Endothelial cell (in vitro differentiated cells): Measurements from ENCODE around the gene NELL1. TPM values are rescaled to one million over a fixed set of nuclear protein-coding genes. Genes with fewer than 3 reads are reported as not detected.

Source experiments
- DNase-seq: peaks from one replicate; pipeline ENCODE4 v3.0.0; 2021; ENCODE audit warnings: low spot score
- H3K27ac Mint-ChIP-seq: one replicate; pipeline ENCODE4 v1.8.0; 2021; ENCODE audit warnings: mixed read lengths, inconsistent platforms; ENCODE audit not compliant: unreplicated experiment
- H3K27me3 Mint-ChIP-seq: one replicate; pipeline ENCODE4 v1.8.0; 2021; ENCODE audit warnings: mild to moderate bottlenecking, moderate library complexity, mixed read lengths, inconsistent platforms; ENCODE audit not compliant: unreplicated experiment
- H3K36me3 Mint-ChIP-seq: one replicate; pipeline ENCODE4 v1.8.0; 2021; ENCODE audit warnings: mild to moderate bottlenecking, low read depth, mixed read lengths, inconsistent platforms; ENCODE audit not compliant: unreplicated experiment
- H3K4me1 Mint-ChIP-seq: one replicate; pipeline ENCODE4 v1.8.0; 2021; ENCODE audit warnings: mild to moderate bottlenecking, mixed read lengths, inconsistent platforms; ENCODE audit not compliant: unreplicated experiment
- H3K4me3 Mint-ChIP-seq: one replicate; pipeline ENCODE4 v1.8.0; 2021; ENCODE audit warnings: mild to moderate bottlenecking, mixed read lengths, inconsistent platforms; ENCODE audit not compliant: unreplicated experiment
- H3K9me3 Mint-ChIP-seq: one replicate; pipeline ENCODE4 v1.8.0; 2021; ENCODE audit warnings: mixed read lengths, inconsistent platforms; ENCODE audit not compliant: unreplicated experiment
- total RNA-seq: library from RNA; stranded (reverse); fragmentation: NEBNext Ultra II Directional; extraction: Animal tissue kit (Norgen Biotek cat#: 25700); gene quantifications from one replicate; pipeline ENCODE4 v1.2.1, GENCODE V29; 2021; ENCODE audit not compliant: unreplicated experiment
- TF ChIP-seq, protein P1 (sequence below): fragments of 200-600 bp; sonication (generic); IDR thresholded peaks from one replicate; pipeline ENCODE4 v1.5.0; 2021; ENCODE audit warnings: antibody characterized with exemption; ENCODE audit not compliant: unreplicated experiment

NELL1 gene
- total RNA-seq, 1 donor from 2014 or later = 0.26 TPM

GRCh38 chr11:20865161-20865560 lies 195.8 kb downstream of the NELL1 start:
- Mint-ChIP-seq H3K4me1 (no peaks in the 10 kb centered on the region), H3K27ac (no peak overlapping the region), H3K9me3 (no peaks in the 10 kb centered on the region), H3K4me3 (no peak overlapping the region), H3K27me3 (peaks cover 3% of the 10 kb centered on the region), H3K36me3 (no peaks in the 10 kb centered on the region)
- TF ChIP-seq, protein P1, sequence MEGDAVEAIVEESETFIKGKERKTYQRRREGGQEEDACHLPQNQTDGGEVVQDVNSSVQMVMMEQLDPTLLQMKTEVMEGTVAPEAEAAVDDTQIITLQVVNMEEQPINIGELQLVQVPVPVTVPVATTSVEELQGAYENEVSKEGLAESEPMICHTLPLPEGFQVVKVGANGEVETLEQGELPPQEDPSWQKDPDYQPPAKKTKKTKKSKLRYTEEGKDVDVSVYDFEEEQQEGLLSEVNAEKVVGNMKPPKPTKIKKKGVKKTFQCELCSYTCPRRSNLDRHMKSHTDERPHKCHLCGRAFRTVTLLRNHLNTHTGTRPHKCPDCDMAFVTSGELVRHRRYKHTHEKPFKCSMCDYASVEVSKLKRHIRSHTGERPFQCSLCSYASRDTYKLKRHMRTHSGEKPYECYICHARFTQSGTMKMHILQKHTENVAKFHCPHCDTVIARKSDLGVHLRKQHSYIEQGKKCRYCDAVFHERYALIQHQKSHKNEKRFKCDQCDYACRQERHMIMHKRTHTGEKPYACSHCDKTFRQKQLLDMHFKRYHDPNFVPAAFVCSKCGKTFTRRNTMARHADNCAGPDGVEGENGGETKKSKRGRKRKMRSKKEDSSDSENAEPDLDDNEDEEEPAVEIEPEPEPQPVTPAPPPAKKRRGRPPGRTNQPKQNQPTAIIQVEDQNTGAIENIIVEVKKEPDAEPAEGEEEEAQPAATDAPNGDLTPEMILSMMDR = no peak
- no peak for DNase-seq

- H3K27ac Mint-ChIP-seq = no peak overlapping the region
- no peaks in the 10 kb centered on the region for H3K36me3 Mint-ChIP-seq
- TF ChIP-seq, protein P1 = no peak
- H3K4me1 Mint-ChIP-seq = no peaks in the 10 kb centered on the region
- H3K27me3 Mint-ChIP-seq = no peaks in the 10 kb centered on the region
- no peaks in the 10 kb centered on the region for H3K9me3 Mint-ChIP-seq
- no peak overlapping the region for H3K4me3 Mint-ChIP-seq
- DNase-seq = no peak
Observed at GRCh38 chr11:20869123-20869522, 199.7 kb downstream of the NELL1 start.

DNA sequence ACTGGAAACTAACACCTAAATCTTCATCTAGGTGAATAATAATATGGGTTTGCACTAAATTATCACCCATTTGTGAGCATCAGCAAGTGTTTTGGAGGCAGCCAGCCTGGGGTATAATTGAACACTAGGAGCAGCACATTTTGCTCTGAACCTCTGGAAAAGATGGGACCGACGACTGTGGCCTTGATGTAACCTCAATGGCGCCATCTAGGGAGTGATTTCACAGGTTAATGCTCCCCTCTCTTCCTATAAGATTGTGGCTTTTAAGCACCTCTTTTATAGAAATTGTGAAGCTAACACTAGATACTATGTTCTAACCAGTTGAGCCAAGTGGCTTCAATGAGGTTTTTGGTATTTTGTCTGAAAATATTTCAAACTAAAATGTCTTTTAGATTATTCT lies 203.7 kb downstream of the NELL1 start:
- no peaks in the 10 kb centered on the region for H3K36me3 Mint-ChIP-seq
- TF ChIP-seq, protein P1 = peak; percentile 42
- no peaks in the 10 kb centered on the region for H3K27me3 Mint-ChIP-seq
- H3K4me3 Mint-ChIP-seq = no peak overlapping the region
- DNase-seq = peak; percentile 61
- H3K9me3 Mint-ChIP-seq = no peaks in the 10 kb centered on the region
- no peak overlapping the region for H3K27ac Mint-ChIP-seq
- no peaks in the 10 kb centered on the region for H3K4me1 Mint-ChIP-seq

DNA sequence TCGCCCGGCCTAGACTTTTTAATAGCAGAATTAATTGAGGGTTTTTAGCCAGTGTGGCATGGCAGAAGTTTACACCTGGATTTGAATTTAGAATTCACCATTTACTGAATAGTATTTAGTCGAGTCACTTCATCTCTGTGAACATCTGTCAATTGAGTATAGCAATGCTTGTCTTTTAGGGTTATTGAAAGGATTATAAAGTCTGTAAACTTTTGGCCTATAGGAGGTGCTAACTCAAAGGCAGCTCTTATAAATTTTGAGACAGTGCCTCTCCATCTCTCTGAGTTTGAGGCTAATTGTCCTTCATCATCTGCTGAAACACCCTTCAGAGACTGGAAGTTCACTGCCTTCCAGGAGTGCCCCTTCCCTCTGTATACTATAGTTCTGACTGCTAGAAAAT lies 205.0 kb downstream of the NELL1 start:
- H3K9me3 Mint-ChIP-seq = no peaks in the 10 kb centered on the region
- H3K27ac Mint-ChIP-seq = no peak overlapping the region
- H3K4me1 Mint-ChIP-seq = no peaks in the 10 kb centered on the region
- no peaks in the 10 kb centered on the region for H3K36me3 Mint-ChIP-seq
- no peak for DNase-seq
- TF ChIP-seq, protein P1 = peak; percentile 38
- H3K27me3 Mint-ChIP-seq = no peaks in the 10 kb centered on the region
- H3K4me3 Mint-ChIP-seq = no peak overlapping the region

GRCh38 chr11:20875889-20876288 lies 206.5 kb downstream of the NELL1 start:
- TF ChIP-seq, protein P1 = no peak
- Mint-ChIP-seq H3K4me1 (no peaks in the 10 kb centered on the region), H3K27ac (no peak overlapping the region), H3K4me3 (no peak overlapping the region), H3K27me3 (no peaks in the 10 kb centered on the region), H3K36me3 (no peaks in the 10 kb centered on the region), H3K9me3 (no peaks in the 10 kb centered on the region)
- DNase-seq = no peak
